Left renal pelvis (tissue), 4 donors: ENCODE data around the gene TOMM40L. TPM values are rescaled to one million over a fixed set of nuclear protein-coding genes. Genes with fewer than 3 reads are reported as not detected.

Experiments
- DNase-seq, 4 donors: peaks; one replicate each; pipeline ENCODE4 v3.0.0-alpha.2; 2013; ENCODE audit warnings: low read depth in 4 of 4, low spot score in 3 of 4
- polyA plus RNA-seq, 4 donors: library from polyadenylated mRNA; unstranded; fragments of 120-200 nt; gene quantifications; one replicate each; pipeline ENCODE4 v1.2.1, GENCODE V29; 2013; ENCODE audit not compliant: insufficient read length in 4 of 4

The TOMM40L gene
- 10 to 100 TPM in 3 of 4 donors, 1 to 10 TPM in 1; 9.9 to 15.4 (median 14.2) TPM for polyA plus RNA-seq

- DNase-seq: peak; percentile 89 to 95 (median 92)
Measured at GRCh38 chr1:161225534-161226319, at the start of gene TOMM40L. TOMM40L (plus strand) TSS chr1:161226060; CDS start chr1:161226490, 430 bp downstream.

- DNase-seq: no peak
Measured at GRCh38 chr1:161176468-161177111, 49.3 kb upstream of the TOMM40L start.

- DNase-seq: peak in 2 of 4 donors; percentile 69 to 79
Measured at GRCh38 chr1:161177112-161177935, 48.5 kb upstream of the TOMM40L start, which contains the start of gene B4GALT3. B4GALT3 (minus strand) TSS chr1:161177507; CDS start chr1:161176060, 1,447 bp downstream.

GRCh38 chr1:161177936-161178244 is 48.0 kb upstream of the TOMM40L start:
- no peak for DNase-seq

GRCh38 chr1:161179698-161180097 is 46.2 kb upstream of the TOMM40L start:
- no peak for DNase-seq

- DNase-seq: no peak
Measured at GRCh38 chr1:161180639-161181038, 45.2 kb upstream of the TOMM40L start.

- no peak for DNase-seq
Measured at GRCh38 chr1:161182214-161182613, 43.6 kb upstream of the TOMM40L start.

- DNase-seq: no peak
Measured at GRCh38 chr1:161185282-161185682, 40.6 kb upstream of the TOMM40L start.

- DNase-seq: no peak
Measured at GRCh38 chr1:161185732-161186311, 40.0 kb upstream of the TOMM40L start.

GRCh38 chr1:161187311-161187710 is 38.5 kb upstream of the TOMM40L start:
- no peak for DNase-seq

GRCh38 chr1:161188381-161188780 is 37.5 kb upstream of the TOMM40L start:
- DNase-seq: no peak

GRCh38 chr1:161189036-161189435 is 36.8 kb upstream of the TOMM40L start:
- DNase-seq: no peak

- no peak for DNase-seq
Measured at GRCh38 chr1:161190962-161191521, 34.8 kb upstream of the TOMM40L start.

GRCh38 chr1:161191971-161192370 is 33.9 kb upstream of the TOMM40L start:
- no peak for DNase-seq

GRCh38 chr1:161192476-161193465 is 33.1 kb upstream of the TOMM40L start:
- no peak for DNase-seq

GRCh38 chr1:161193561-161194235 is 32.2 kb upstream of the TOMM40L start:
- DNase-seq: no peak

- DNase-seq: no peak
Measured at GRCh38 chr1:161195171-161195570, 30.7 kb upstream of the TOMM40L start.

GRCh38 chr1:161196111-161196510 is 29.7 kb upstream of the TOMM40L start:
- DNase-seq: no peak
